Keratinocyte (primary cell): ENCODE results near the gene NUSAP1. TPM values are rescaled to one million over a fixed set of nuclear protein-coding genes. Genes with fewer than 3 reads are reported as not detected.

Experiments used
- DNase-seq: peaks from one replicate; pipeline ENCODE4 v3.0.0-alpha.2; 2011; ENCODE audit warnings: low read depth, missing footprints, low spot score
- FAIRE-seq: peaks from 2 replicates; lab custom pipeline; 2011; peaks lifted over from hg19 to GRCh38; lab: Jason Lieb, UNC
- H2AFZ ChIP-seq: 2 replicates; pipeline ENCODE4 v1.6.0; 2012; ENCODE audit warnings: low read length, control low read depth, inconsistent platforms; ENCODE audit not compliant: control insufficient read depth
- H3K27ac ChIP-seq: 2 replicates; pipeline ENCODE4 v1.5.1; 2011; ENCODE audit warnings: low read length; ENCODE audit not compliant: control insufficient read depth, insufficient read depth
- H3K27me3 ChIP-seq: 3 replicates; pipeline ENCODE4 v1.6.0; 2011; ENCODE audit warnings: low read length; ENCODE audit not compliant: control insufficient read depth, insufficient read depth; ENCODE audit errors: extremely low read depth
- H3K36me3 ChIP-seq, 2 experiments: 2 replicates in 1 of 2; 3 replicates in 1 of 2; pipeline ENCODE4 v1.5.1; 2011; ENCODE audit warnings: low read length in 2 of 2, mild to moderate bottlenecking in 1 of 2; ENCODE audit not compliant: control insufficient read depth in 2 of 2, insufficient read depth in 2 of 2; ENCODE audit errors: extremely low read depth in 1 of 2
- H3K4me1 ChIP-seq: 3 replicates; pipeline ENCODE4 v1.5.1; 2011; ENCODE audit warnings: low read length; ENCODE audit not compliant: control insufficient read depth, insufficient read depth; ENCODE audit errors: extremely low read depth
- H3K4me2 ChIP-seq: 3 replicates; pipeline ENCODE4 v1.6.0; 2011; ENCODE audit warnings: low read depth, low read length; ENCODE audit not compliant: control insufficient read depth, insufficient read depth; ENCODE audit errors: extremely low read depth
- H3K4me3 ChIP-seq, 3 experiments: fragments of 200-600 bp in 1 of 3; sonication (generic) in 1 of 3; 2 replicates in 2 of 3; 3 replicates in 1 of 3; pipeline ENCODE4 v1.5.1; 2011 to 2016; ENCODE audit warnings: low read length in 3 of 3, mild to moderate bottlenecking in 3 of 3, control low read depth in 2 of 3, inconsistent platforms in 1 of 3, low read depth in 1 of 3, mixed read lengths in 1 of 3, mixed run types in 1 of 3, moderate library complexity in 1 of 3; ENCODE audit not compliant: control insufficient read depth in 2 of 3, insufficient read depth in 2 of 3; ENCODE audit errors: extremely low read depth in 1 of 3
- H3K79me2 ChIP-seq: 2 replicates; pipeline ENCODE4 v1.6.0; 2012; ENCODE audit warnings: low read length; ENCODE audit not compliant: control insufficient read depth, insufficient read depth
- H3K9ac ChIP-seq: 3 replicates; pipeline ENCODE4 v1.6.0; 2011; ENCODE audit warnings: low read length; ENCODE audit not compliant: control insufficient read depth, insufficient read depth; ENCODE audit errors: extremely low read depth
- H3K9me1 ChIP-seq: 3 replicates; pipeline ENCODE4 v1.6.0; 2011; ENCODE audit warnings: low read length; ENCODE audit not compliant: control insufficient read depth, insufficient read depth; ENCODE audit errors: extremely low read depth
- H3K9me3 ChIP-seq: 2 replicates; pipeline ENCODE4 v1.5.1; 2012; ENCODE audit warnings: low read depth, low read length; ENCODE audit not compliant: control insufficient read depth
- H4K20me1 ChIP-seq: 3 replicates; pipeline ENCODE4 v1.6.0; 2011; ENCODE audit warnings: low read length; ENCODE audit not compliant: control insufficient read depth, insufficient read depth; ENCODE audit errors: extremely low read depth
- CTCF ChIP-seq, 3 experiments: IDR thresholded peaks in 1 of 3; conservative IDR thresholded peaks in 1 of 3; optimal IDR thresholded peaks in 1 of 3; 2 replicates in 2 of 3; 3 replicates in 1 of 3; pipeline versions ENCODE3 to v1.5.1; 2011; ENCODE audit warnings: low read length in 3 of 3, mild to moderate bottlenecking in 3 of 3, moderate library complexity in 2 of 3, control low read depth in 1 of 3, inconsistent platforms in 1 of 3; ENCODE audit not compliant: insufficient read depth in 2 of 3; ENCODE audit errors: extremely low read depth in 1 of 3
- EZH2 ChIP-seq: IDR thresholded peaks from one replicate; pipeline ENCODE4 v1.6.1; 2012; ENCODE audit warnings: inconsistent platforms, mild to moderate bottlenecking, low read length, moderate library complexity
- dilution Hi-C: fragments of 300-500 bp; cut with MboI; formaldehyde crosslinking; loops from one replicate; pipeline ENCODE4 v1.7.0; 2020; ENCODE audit warnings: low sequenced_read_pairs; ENCODE audit not compliant: extremely low pct_ligation_motif_present
- polyA plus RNA-seq, 5 experiments: library from polyadenylated mRNA; depleted of rRNA in 3 of 5; stranded (reverse) in 3 of 5; stranded (forward) in 1 of 5; unstranded in 1 of 5; fragments of >200 nt; gene quantifications; 1 replicate in 1 of 5; 2 replicates in 3 of 5; 3 replicates in 1 of 5; pipeline versions ENCODE4 v1.2.1 to v1.2.3, GENCODE V29; 2011 to 2012; ENCODE audit warnings: missing spikeins in 2 of 5, low read depth in 1 of 5, low replicate concordance in 1 of 5

The NUSAP1 gene
- polyA plus RNA-seq, 1 donor (not counting 4 experiments of a cell fraction or from before 2014, with no cell fraction given): 39.5 TPM

- Histone ChIP-seq H4K20me1 (no peaks in the 10 kb centered on the region), H3K27me3 (no peaks in the 10 kb centered on the region), H3K4me3 (no peak overlapping the region), H3K36me3 (peaks cover 0 to 9% of the 10 kb centered on the region in 2 experiments), H3K9ac (no peak overlapping the region), H3K4me2 (no peak overlapping the region), H3K79me2 (peaks cover 46% of the 10 kb centered on the region), H3K27ac (no peak overlapping the region), H3K9me3 (no peaks in the 10 kb centered on the region), H3K9me1 (no peaks in the 10 kb centered on the region), H2AFZ (no peak overlapping the region), H3K4me1 (peaks cover 9% of the 10 kb centered on the region)
- no peak for TF ChIP-seq CTCF (optimal IDR thresholded peaks at IDR 0.05 in 1 of 3, IDR thresholded peaks at IDR 0.05 in 1 of 3, conservative IDR thresholded peaks at IDR 0.05 in 1 of 3; ENCODE audit: extremely low read depth in 1 of 3, insufficient read depth in 2 of 3, low read length in 3 of 3)
- TF ChIP-seq EZH2: no peak
- DNase-seq (no peak), FAIRE-seq (no peak)
- dilution Hi-C loops: no loop called here
These were observed 7.6 kb downstream of the NUSAP1 start for GRCh38 chr15:41340189-41340695.

GRCh38 chr15:41341519-41341918 lies 8.8 kb downstream of the NUSAP1 start:
- H3K36me3 ChIP-seq: peaks cover 0 to 16% of the 10 kb centered on the region in 2 experiments
- no peaks in the 10 kb centered on the region for H3K9me3 ChIP-seq
- DNase-seq (no peak), FAIRE-seq (no peak)
- no peak overlapping the region for H2AFZ ChIP-seq
- peaks cover 39% of the 10 kb centered on the region for H3K79me2 ChIP-seq
- no peak overlapping the region for H3K4me3 ChIP-seq
- H3K9ac ChIP-seq: no peak overlapping the region
- no peak overlapping the region for H3K27ac ChIP-seq
- H3K27me3 ChIP-seq: no peaks in the 10 kb centered on the region
- H4K20me1 ChIP-seq: no peaks in the 10 kb centered on the region
- H3K4me2 ChIP-seq: no peak overlapping the region
- no peaks in the 10 kb centered on the region for H3K9me1 ChIP-seq
- peaks cover 9% of the 10 kb centered on the region for H3K4me1 ChIP-seq
- dilution Hi-C loops: no loop called here
- TF ChIP-seq CTCF (optimal IDR thresholded peaks at IDR 0.05 in 1 of 3, IDR thresholded peaks at IDR 0.05 in 1 of 3, conservative IDR thresholded peaks at IDR 0.05 in 1 of 3; ENCODE audit: extremely low read depth in 1 of 3, insufficient read depth in 2 of 3, low read length in 3 of 3) (no peak), EZH2 (no peak)
